Measurements from ENCODE around the gene RBM46.

The RBM46 gene, protein sequence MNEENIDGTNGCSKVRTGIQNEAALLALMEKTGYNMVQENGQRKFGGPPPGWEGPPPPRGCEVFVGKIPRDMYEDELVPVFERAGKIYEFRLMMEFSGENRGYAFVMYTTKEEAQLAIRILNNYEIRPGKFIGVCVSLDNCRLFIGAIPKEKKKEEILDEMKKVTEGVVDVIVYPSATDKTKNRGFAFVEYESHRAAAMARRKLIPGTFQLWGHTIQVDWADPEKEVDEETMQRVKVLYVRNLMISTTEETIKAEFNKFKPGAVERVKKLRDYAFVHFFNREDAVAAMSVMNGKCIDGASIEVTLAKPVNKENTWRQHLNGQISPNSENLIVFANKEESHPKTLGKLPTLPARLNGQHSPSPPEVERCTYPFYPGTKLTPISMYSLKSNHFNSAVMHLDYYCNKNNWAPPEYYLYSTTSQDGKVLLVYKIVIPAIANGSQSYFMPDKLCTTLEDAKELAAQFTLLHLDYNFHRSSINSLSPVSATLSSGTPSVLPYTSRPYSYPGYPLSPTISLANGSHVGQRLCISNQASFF

GRCh38 chr4:154781126-154781982 is at the start of gene RBM46:
Gene RBM46, plus strand, starts transcription at chr4:154781272. Its CDS starts 15,481 bp downstream, at chr4:154796753.
- DNase-seq, result no peak

- DNase-seq, result no peak
Measured at GRCh38 chr4:154731756-154732155, 49.3 kb upstream of the RBM46 start.

DNA sequence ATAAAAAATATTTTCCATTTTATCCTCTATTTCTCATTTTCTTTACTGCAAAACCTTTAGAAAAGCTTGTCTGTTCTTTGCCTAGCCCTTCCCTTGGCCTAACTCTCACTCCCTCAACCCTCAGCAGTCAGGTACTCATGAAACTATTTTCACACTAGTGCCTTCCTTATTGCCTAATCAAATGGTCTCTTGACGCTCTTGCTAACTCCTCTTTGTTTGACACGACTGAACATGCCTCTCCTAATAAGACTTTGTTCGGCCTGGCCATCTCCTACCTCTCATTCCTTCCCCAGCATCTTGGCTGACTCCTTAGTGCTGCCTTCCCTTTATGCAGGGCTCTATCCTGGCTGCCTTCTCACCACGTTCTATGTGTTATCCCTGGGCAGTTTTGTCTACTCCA is 48.4 kb upstream of the RBM46 start:
- DNase-seq, result no peak

- no peak for DNase-seq
Measured at GRCh38 chr4:154736770-154737169, 44.3 kb upstream of the RBM46 start.

GRCh38 chr4:154738426-154738825 is 42.6 kb upstream of the RBM46 start:
- DNase-seq, result no peak

GRCh38 chr4:154739111-154739510 is 42.0 kb upstream of the RBM46 start:
- no peak for DNase-seq

DNA sequence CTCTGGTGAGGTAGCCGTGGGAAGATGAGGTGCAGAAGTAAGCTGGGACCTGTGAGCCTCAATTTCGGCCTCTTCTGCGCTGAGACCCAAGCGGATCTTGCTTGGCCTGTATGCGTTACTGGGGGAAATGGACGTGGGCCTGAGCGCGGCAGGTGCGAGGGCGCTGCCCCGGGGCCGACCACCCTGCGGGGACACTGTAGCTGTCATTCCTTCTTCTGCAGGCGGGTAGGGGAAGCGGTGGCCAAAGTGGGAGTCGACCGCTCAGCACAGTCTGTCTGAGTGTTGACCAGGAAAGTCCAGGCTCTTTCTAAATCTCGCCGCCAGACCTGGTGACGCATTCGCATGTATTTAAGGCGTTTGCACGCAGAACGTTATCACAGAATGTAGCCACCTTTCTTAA is 40.6 kb upstream of the RBM46 start:
- no peak for DNase-seq

DNA sequence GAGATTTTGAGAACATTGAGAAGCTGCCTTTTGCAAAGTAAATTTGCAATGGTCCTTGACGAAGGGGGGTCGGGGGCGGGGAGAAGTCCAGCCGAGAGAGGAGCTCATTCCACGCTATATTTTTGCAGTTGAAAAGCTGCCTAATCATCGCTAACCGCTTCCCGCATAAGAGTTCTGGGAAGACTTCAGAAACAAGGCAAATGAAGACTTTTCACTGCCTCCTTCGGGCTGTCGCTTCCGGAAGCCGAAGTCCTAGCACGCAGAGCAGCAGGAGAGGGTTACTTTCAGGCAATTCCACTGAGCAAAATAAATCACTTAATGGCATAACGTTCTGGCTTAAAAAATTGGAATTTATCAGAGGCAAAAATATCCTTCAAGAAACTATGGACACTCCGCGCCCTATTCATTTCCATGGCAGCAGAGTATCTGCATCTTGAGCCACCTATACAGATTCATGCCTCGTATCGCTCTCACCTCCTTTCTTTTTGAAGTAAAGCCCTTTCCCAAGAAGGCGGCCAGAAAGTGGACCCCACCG is 39.9 kb upstream of the RBM46 start:
- no peak for DNase-seq

- no peak for DNase-seq
Measured at GRCh38 chr4:154741922-154742850, 38.9 kb upstream of the RBM46 start.

GRCh38 chr4:154743683-154744340 is 37.3 kb upstream of the RBM46 start, which contains the start of gene LRAT:
Gene LRAT, plus strand, starts transcription at chr4:154744000. Its CDS starts 327 bp downstream, at chr4:154744327.
- no peak for DNase-seq

DNA sequence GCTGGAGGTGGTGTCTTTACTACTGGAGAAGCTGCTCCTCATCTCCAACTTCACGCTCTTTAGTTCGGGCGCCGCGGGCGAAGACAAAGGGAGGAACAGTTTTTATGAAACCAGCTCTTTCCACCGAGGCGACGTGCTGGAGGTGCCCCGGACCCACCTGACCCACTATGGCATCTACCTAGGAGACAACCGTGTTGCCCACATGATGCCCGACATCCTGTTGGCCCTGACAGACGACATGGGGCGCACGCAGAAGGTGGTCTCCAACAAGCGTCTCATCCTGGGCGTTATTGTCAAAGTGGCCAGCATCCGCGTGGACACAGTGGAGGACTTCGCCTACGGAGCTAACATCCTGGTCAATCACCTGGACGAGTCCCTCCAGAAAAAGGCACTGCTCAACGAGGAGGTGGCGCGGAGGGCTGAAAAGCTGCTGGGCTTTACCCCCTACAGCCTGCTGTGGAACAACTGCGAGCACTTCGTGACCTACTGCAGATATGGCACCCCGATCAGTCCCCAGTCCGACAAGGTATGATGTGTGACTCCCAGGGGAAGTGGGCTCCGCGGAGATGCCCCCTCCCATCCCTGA is 36.6 kb upstream of the RBM46 start:
- no peak for DNase-seq

- DNase-seq, result no peak
Measured at GRCh38 chr4:154757713-154758112, 23.4 kb upstream of the RBM46 start.

GRCh38 chr4:154760895-154761294 is 20.2 kb upstream of the RBM46 start:
- DNase-seq, result no peak

DNA sequence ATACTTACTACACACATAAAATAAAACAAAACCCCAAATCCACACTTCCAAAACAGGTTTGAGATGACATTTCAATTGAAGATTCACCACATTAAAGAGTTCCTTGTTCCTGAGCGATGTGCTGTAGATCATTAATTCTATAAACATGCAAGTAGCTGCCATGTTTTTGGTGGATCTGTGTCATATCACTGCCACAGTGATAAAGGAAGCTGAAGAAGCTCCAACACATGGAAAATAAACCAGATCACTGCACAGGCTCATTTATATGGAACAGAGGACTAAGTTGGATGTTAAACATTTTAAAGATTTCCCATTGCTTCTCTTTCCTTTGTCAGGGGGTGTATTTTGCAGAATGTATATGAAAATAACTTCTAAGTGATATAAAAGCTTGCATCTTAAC is 2.8 kb upstream of the RBM46 start:
- no peak for DNase-seq

GRCh38 chr4:154779362-154779947 is 1.6 kb upstream of the RBM46 start:
- DNase-seq, result no peak

DNA sequence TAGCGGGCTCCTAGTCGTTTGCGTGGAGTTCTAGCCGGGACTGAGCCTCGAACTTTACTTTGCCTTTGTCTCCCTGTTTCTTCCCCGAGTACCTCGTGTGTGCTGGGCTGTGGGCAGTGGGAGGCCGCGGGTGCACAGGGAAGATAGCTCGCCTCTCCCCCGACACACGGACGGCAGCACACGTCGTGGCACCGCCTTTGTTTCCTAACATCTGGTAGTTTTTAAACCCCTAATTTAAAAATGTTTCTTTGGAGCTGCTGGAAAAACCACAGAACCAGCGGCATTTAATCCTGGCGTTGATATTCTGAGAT is 866 bp downstream of the RBM46 start:
- no peak for DNase-seq

GRCh38 chr4:154807042-154807630 is 26.1 kb downstream of the RBM46 start:
- DNase-seq, result no peak

- no peak for DNase-seq
Measured at GRCh38 chr4:154818230-154818629, 37.2 kb downstream of the RBM46 start.

- DNase-seq, result no peak
Measured at GRCh38 chr4:154822775-154823174, 41.7 kb downstream of the RBM46 start.

GRCh38 chr4:154836030-154836429 is 55.0 kb downstream of the RBM46 start:
- no peak for DNase-seq

DNA sequence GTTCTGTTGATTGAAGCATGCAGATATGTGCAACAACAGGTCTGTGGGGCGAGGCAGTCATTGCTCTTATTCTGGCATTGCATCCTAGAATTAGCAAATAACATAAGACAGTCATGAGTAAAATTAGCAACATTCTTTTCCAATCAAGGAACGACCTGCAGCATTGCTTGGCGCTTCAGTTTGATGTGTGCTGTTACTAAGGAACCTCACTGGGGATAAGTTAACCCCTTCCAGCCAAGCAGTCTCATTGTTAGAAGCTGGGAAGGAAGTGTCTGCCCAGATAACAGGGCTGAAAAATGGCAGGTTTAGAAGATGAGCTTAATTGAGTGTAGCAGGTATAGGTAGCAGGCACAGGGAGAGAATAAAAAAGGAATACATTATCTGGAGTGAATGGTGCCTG is 55.4 kb downstream of the RBM46 start:
- DNase-seq, result no peak
